HepG2 (cell line): ENCODE data around the gene SNAP47. TPM values are rescaled to one million over a fixed set of nuclear protein-coding genes. Genes with fewer than 3 reads are reported as not detected.

Experiments used
- E2F5 ChIP-seq: sonication (generic); formaldehyde crosslinking; conservative IDR thresholded peaks from 2 replicates; pipeline ENCODE4 v1.4.0; 2020; ENCODE audit warnings: missing genetic modification reagents
- LCORL ChIP-seq, 2 experiments: fragments of 450-650 bp in 1 of 2; sonication (generic) in 1 of 2; formaldehyde crosslinking in 1 of 2; IDR thresholded peaks; 2 replicates each; pipeline versions ENCODE4 v1.5.0 to v1.6.1; 2017 to 2020; ENCODE audit warnings: antibody characterized with exemption in 1 of 2, missing genetic modification reagents in 1 of 2
- NR2C2 ChIP-seq: sonication (generic); formaldehyde crosslinking; IDR thresholded peaks from 2 replicates; pipeline ENCODE4 v1.4.0; 2020; ENCODE audit warnings: missing genetic modification reagents, mild to moderate bottlenecking, moderate library complexity, borderline replicate concordance
- PPARG ChIP-seq: conservative IDR thresholded peaks from 2 replicates; pipeline ENCODE4 v1.6.1; 2016; ENCODE audit warnings: missing biosample characterization, missing genetic modification reagents
- REXO4 ChIP-seq: sonication (generic); formaldehyde crosslinking; IDR thresholded peaks from 2 replicates; pipeline ENCODE4 v1.8.0; 2022; ENCODE audit warnings: missing genetic modification reagents, mild to moderate bottlenecking, borderline replicate concordance
- ZMAT3 ChIP-seq: sonication (generic); formaldehyde crosslinking; conservative IDR thresholded peaks from 2 replicates; pipeline ENCODE4 v1.7.0; 2021; ENCODE audit warnings: missing genetic modification reagents
- ZNF564 ChIP-seq: sonication (generic); formaldehyde crosslinking; IDR thresholded peaks from 2 replicates; pipeline ENCODE4 v1.8.1; 2023; ENCODE audit warnings: mild to moderate bottlenecking, missing genetic modification reagents
- ZNF687 ChIP-seq: sonication (generic); formaldehyde crosslinking; IDR thresholded peaks from 2 replicates; pipeline ENCODE4 v1.5.1; 2020; ENCODE audit warnings: mild to moderate bottlenecking, missing genetic modification reagents, moderate library complexity
- ZNF747 ChIP-seq: sonication (generic); formaldehyde crosslinking; IDR thresholded peaks from 2 replicates; pipeline ENCODE4 v1.8.1; 2023; ENCODE audit warnings: missing genetic modification reagents, mild to moderate bottlenecking, borderline replicate concordance
- polyA plus RNA-seq, 8 experiments: library from polyadenylated mRNA; depleted of rRNA in 3 of 8; stranded (reverse) in 7 of 8; unstranded in 1 of 8; fragments of >200 nt; fragmentation: Illumina TruSeq in 4 of 8; extraction: Trizol in 4 of 8; gene quantifications; 2 replicates each; pipeline versions ENCODE4 v1.2.1 to v1.2.3, GENCODE V29; 2011 to 2016; ENCODE audit warnings: low read depth in 4 of 8, missing spikeins in 1 of 8, mixed read lengths in 1 of 8; ENCODE audit not compliant: insufficient read depth in 1 of 8
- total RNA-seq, 5 experiments: library from RNA; depleted of rRNA; stranded (reverse); fragments of >200 nt; fragmentation: Illumina TruSeq; extraction: Trizol; gene quantifications; 2 replicates each; pipeline ENCODE4 v1.2.3, GENCODE V29; 2016; ENCODE audit warnings: low read depth in 1 of 5
- TF ChIP-seq, protein P1 (sequence below): sonication (generic); formaldehyde crosslinking; IDR thresholded peaks from one replicate; pipeline ENCODE4 v1.5.1; 2020; ENCODE audit warnings: mild to moderate bottlenecking, missing genetic modification reagents; ENCODE audit errors: not compliant biosample characterization
- TF ChIP-seq, protein P2 (sequence below): sonication (generic); formaldehyde crosslinking; IDR thresholded peaks from 2 replicates; pipeline ENCODE4 v1.4.0; 2020; ENCODE audit warnings: mild to moderate bottlenecking, missing genetic modification reagents

The SNAP47 gene
- total and polyA plus RNA-seq, 2 of the 13 experiments (the other 11 are each of a cell fraction or from before 2014, with no cell fraction given): 13.6 to 25.1 TPM

GRCh38 chr1:227728059-227728891, 7.0 kb upstream of the SNAP47 start (continued):
- TF ChIP-seq, protein P1, sequence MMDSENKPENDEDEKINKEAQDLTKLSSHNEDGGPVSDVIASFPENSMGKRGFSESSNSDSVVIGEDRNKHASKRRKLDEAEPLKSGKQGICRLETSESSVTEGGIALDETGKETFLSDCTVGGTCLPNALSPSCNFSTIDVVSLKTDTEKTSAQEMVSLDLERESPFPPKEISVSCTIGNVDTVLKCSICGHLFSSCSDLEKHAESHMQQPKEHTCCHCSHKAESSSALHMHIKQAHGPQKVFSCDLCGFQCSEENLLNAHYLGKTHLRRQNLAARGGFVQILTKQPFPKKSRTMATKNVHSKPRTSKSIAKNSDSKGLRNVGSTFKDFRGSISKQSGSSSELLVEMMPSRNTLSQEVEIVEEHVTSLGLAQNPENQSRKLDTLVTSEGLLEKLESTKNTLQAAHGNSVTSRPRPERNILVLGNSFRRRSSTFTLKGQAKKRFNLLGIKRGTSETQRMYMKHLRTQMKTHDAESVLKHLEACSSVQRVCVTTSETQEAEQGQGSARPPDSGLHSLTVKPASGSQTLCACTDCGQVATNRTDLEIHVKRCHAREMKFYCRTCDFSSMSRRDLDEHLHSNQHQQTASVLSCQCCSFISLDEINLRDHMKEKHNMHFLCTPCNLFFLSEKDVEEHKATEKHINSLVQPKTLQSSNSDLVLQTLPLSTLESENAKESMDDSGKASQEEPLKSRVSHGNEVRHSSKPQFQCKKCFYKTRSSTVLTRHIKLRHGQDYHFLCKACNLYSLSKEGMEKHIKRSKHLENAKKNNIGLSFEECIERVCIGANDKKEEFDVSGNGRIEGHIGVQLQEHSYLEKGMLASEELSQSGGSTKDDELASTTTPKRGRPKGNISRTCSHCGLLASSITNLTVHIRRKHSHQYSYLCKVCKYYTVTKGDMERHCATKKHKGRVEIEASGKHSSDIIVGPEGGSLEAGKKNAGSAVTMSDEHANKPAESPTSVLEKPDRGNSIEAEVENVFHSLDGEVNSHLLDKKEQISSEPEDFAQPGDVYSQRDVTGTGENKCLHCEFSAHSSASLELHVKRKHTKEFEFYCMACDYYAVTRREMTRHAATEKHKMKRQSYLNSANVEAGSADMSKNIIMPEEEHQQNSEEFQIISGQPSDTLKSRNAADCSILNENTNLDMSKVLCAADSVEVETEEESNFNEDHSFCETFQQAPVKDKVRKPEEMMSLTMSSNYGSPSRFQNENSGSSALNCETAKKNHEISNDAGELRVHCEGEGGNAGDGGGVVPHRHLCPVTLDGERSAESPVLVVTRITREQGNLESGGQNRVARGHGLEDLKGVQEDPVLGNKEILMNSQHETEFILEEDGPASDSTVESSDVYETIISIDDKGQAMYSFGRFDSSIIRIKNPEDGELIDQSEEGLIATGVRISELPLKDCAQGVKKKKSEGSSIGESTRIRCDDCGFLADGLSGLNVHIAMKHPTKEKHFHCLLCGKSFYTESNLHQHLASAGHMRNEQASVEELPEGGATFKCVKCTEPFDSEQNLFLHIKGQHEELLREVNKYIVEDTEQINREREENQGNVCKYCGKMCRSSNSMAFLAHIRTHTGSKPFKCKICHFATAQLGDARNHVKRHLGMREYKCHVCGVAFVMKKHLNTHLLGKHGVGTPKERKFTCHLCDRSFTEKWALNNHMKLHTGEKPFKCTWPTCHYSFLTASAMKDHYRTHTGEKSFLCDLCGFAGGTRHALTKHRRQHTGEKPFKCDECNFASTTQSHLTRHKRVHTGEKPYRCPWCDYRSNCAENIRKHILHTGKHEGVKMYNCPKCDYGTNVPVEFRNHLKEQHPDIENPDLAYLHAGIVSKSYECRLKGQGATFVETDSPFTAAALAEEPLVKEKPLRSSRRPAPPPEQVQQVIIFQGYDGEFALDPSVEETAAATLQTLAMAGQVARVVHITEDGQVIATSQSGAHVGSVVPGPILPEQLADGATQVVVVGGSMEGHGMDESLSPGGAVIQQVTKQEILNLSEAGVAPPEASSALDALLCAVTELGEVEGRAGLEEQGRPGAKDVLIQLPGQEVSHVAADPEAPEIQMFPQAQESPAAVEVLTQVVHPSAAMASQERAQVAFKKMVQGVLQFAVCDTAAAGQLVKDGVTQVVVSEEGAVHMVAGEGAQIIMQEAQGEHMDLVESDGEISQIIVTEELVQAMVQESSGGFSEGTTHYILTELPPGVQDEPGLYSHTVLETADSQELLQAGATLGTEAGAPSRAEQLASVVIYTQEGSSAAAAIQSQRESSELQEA (CRISPR knock-in tag): no peak
- TF ChIP-seq ZMAT3: no peak
- no peak for TF ChIP-seq NR2C2
- no peak for TF ChIP-seq REXO4 (CRISPR knock-in tag)
- TF ChIP-seq LCORL (IDR thresholded peaks at IDR 0.05): no peak
- peak; percentile 66 for TF ChIP-seq LCORL (CRISPR knock-in tag; IDR thresholded peaks at IDR 0.05)
- no peak for TF ChIP-seq E2F5 (CRISPR knock-in tag)
- TF ChIP-seq ZNF687 (CRISPR knock-in tag): peak; percentile 63
- no peak for TF ChIP-seq ZNF564 (CRISPR knock-in tag)
- TF ChIP-seq, protein P2, sequence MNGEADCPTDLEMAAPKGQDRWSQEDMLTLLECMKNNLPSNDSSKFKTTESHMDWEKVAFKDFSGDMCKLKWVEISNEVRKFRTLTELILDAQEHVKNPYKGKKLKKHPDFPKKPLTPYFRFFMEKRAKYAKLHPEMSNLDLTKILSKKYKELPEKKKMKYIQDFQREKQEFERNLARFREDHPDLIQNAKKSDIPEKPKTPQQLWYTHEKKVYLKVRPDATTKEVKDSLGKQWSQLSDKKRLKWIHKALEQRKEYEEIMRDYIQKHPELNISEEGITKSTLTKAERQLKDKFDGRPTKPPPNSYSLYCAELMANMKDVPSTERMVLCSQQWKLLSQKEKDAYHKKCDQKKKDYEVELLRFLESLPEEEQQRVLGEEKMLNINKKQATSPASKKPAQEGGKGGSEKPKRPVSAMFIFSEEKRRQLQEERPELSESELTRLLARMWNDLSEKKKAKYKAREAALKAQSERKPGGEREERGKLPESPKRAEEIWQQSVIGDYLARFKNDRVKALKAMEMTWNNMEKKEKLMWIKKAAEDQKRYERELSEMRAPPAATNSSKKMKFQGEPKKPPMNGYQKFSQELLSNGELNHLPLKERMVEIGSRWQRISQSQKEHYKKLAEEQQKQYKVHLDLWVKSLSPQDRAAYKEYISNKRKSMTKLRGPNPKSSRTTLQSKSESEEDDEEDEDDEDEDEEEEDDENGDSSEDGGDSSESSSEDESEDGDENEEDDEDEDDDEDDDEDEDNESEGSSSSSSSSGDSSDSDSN (CRISPR knock-in tag): peak; percentile 86
- TF ChIP-seq ZNF747 (CRISPR knock-in tag): peak; percentile 17; the same call in 1 of the 2 replicates
- no peak for TF ChIP-seq PPARG
